ENCODE results near the gene C3orf70. TPM values are rescaled to one million over a fixed set of nuclear protein-coding genes. Genes with fewer than 3 reads are reported as not detected.

Gene C3orf70
- polyA plus RNA-seq, 1 donor = 3.5 TPM

DNA sequence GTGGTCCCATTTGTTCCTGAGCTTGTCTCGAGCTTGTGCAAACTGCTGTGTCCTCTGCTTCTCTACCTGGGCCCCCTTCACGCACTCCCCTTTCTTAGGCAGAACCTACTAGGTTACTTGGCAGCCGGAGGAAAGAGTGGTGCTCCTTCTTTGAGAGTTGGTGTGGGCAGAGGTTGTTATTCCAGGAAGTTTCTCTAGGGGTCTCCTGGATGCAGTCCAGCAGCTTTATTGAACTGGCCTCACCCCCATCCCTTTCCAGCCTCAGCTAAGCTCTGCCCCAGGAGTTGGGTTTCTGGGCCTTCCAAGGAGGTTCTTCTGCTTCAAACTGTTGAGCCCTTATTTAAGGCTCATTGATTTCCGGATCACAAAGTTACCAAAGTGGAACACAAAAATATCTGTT, 103.2 kb downstream of the C3orf70 start:
- no peak for DNase-seq

DNA sequence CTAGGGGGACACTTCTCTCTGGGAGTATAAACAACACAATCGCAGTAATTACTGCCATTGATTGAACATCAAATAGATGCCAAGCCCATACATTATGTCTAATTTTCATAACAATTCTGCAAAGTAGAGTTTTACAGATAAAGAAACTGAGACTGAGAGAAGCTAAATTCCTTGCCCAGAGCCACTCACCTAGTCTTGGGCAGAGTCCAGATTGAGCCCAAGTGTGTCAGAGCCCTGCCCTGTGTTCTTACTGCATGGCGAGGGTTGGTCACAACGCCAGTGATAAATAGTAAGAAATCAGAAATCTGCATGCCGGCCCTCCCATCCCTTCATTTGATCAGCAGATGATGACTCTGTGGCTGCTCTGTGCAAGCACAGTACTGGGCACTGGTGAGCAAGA, 106.3 kb downstream of the C3orf70 start:
- DNase-seq = no peak

DNA sequence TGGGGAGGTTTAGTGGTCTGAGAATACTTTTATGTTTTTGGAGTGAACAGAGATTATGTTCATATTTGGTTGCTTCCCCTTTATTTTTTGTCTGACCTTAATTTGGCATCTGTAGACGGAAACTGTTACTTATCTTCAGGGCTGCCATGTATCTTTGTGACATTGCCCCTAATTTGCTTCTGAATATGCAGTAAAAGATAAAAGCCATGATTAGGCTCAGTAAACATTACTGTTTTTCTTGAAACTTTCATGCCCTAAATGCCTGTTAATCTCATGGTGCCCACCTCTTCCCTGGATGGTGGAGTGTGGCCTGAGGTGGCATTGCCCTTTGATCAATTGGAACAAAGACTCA, 106.7 kb downstream of the C3orf70 start:
- DNase-seq = no peak

DNA sequence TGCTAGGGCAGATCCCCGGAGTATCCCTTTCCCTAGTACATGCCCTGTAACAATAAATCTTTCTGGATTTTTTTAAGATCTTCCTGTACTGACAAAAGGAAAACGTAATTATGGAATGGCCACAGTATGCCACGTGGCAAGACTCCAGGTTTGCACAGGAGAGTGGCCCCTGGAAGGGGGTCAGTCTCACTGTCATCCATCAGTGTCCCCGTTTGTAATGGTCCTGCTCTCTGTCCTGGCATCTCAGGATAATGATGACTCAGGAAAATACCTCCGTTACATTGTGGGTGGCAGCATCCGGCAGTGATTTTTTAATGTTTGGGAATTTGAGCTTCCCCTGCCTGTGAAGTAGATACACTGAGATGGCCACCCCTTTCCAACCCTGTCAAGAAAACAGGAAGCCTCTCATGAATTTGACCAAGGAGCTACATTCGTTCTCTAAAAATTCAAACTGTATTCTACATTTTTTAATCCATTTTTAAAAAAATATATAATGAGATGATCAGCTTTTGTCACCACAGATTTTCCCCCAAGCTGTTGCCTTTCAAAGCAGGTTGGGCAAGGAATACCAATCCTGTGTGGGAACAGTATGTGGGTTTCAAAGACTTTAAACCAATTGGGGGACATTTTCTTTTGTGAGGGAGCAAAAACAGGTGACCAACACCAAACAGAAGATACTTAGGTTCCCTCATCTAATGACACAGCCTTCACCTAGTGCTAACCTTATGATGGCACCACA, 110.4 kb downstream of the C3orf70 start:
- no peak for DNase-seq

DNA sequence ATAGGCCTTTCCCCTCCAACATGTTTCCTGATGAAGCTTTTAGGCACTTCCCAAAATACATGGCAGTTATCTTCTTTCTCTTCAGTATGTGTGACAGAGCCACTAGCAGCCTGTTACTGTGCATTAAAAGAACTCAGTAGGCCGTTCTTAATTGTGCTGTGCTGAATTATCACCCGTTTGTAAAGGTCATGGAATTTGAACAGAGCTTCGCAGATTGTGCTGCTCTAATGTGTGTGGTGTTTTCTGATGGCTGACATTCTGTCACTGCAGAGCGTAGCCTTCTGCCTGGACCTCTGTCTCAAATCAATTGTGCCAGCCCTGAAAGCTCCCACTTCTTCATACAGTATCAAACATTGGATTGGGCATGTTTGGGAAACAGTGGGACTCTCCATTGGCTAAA, 111.3 kb downstream of the C3orf70 start:
- no peak for DNase-seq

DNA sequence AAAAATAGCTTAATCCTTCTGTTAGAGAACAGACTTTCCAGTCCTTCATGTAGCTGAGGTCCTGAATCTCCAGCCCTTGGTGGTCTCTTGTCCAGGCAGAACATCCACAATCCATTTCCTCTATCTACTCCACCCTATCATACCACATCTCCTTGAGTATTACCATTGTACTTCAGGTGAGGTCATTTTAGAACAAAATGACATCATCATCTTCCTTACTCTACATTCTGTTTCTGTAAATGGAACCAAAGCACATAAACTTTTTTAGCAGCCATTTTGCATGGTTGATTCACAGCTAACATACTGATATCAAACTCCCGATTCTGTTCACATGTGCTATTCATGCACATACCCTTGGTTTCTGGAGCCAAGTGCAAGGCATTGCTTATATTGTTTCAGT, 112.4 kb downstream of the C3orf70 start:
- DNase-seq = no peak

DNA sequence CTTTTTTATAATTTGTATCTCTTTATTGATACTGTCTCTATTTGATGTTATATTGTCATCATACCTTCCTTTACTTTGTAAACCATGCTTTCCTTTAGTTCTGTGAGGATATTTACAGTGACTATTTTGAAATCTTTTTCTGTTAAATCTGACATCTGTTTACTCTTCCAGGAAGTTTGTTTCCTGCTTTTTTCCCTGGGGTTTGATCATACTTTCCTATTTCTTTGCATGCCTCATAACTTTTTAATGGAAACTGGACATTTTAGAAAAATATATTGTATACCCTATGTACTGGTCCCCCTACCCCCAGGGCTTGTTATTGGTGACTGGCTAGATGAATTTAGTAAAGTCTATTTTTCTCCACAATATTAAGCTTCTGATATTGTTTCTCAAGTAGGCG, 115.1 kb downstream of the C3orf70 start:
- no peak for DNase-seq

DNA sequence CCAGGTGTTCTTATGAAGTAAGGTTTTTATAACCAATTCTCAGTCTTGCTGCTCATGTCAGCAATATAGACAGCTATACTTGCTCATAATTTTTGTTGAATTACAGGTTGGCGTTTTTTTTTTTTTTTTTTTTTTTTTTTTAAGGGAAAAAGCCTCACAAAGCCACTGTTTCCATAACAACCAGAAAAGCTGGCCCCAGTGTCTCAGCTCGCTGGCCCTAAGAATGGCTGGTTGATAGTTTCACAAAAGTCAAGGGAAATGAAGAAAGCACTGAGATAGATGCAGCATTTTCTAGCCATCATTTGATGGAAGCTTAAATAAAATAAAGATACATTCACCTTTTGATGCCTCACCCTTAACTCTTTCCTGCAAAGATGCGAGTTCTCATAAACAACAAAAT, 121.9 kb downstream of the C3orf70 start:
- no peak for DNase-seq

DNA sequence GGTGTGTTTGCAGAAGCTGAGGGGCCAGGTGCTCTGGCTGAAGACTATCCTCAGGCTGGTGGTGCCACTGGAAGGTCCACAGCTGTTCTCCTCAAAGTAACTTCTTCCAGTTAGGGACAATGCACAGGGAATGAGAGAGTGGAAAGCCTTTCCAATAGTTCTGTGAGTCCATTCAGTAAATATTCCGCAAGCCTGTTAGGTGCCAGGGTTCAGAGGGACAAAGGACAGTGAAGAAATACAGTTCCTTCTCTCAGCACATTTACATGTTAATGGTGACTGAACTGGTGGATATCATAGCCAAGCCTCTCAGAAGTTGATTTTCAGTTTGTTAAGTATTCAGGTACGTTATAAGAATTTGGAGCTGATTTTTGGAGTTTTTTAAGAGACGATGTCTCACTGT, 122.5 kb downstream of the C3orf70 start:
- DNase-seq = no peak

DNA sequence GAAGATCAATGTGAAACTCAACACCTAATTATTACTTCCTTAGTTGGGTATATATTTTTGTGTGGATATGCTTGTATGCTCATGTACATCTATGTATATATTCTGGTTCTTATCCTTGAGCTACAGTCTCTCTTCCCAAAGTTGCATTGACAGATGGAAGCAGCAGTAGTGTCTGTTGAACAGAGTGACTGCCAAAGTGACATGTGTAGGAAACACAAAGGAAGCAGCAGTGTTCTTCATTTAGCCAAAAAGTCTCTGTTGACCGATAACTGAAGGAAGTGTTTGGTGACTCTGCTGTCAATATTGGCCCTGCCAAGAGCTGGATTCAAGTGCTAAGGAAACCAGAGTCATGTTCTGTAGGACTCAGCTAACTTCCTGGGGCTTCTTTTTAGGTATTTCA, 123.8 kb downstream of the C3orf70 start:
- DNase-seq = no peak

DNA sequence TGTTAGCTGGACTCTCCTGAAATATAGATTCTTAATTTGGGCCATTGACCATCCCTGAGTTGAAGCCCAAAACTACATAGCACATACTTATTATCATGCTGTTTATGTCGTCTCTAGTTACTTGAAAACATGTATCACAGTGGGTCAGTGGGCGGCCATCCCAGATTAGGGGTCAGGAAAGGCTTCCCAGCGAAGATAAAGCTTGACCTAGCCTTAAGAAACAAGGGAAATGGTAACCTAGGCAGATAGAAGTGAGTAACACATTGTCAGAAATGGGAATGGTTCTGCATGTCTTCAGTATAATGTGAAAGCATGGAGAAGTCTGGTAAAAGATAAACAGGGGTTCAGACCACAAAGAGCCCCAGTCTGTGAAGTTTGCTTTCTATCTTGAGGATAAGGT, 124.7 kb downstream of the C3orf70 start:
- DNase-seq = no peak

Other genes starting within 250 kb of the C3orf70 start
- gene EHHADH, start 101.0 kb upstream of the C3orf70 start, polyA plus RNA-seq (ENCODE audit: insufficient read length) = 3.2 TPM
- gene MAP3K13, start 210.1 kb upstream of the C3orf70 start, polyA plus RNA-seq (ENCODE audit: insufficient read length) = 14.0 TPM